ENCODE data around the gene ZNF335. TPM values are rescaled to one million over a fixed set of nuclear protein-coding genes. Genes with fewer than 3 reads are reported as not detected.

Gene ZNF335
- total and polyA plus RNA-seq, 2 donors (not counting 3 experiments of a cell fraction or from before 2014, with no cell fraction given), result 17.3 to 22.8 TPM

GRCh38 chr20:46004187-46004586 lies 32.2 kb upstream of the ZNF335 start:
- TF ChIP-seq JUN (IDR thresholded peaks at IDR 0.05; ENCODE audit: borderline replicate concordance, insufficient read depth, insufficient read length, low read depth) (no peak), MYC (IDR thresholded peaks at IDR 0.05; ENCODE audit: low read depth, low read length) (no peak), FOS (IDR thresholded peaks at IDR 0.05; ENCODE audit: borderline replicate concordance, insufficient read depth, low read length) (no peak), POLR2A (IDR thresholded peaks at IDR 0.05; ENCODE audit: low read depth, low read length) (no peak), MAX (IDR thresholded peaks at IDR 0.05; ENCODE audit: insufficient read depth, insufficient read length) (no peak), POLR2AphosphoS5 (IDR thresholded peaks at IDR 0.05; ENCODE audit: insufficient read depth, low read depth, low read length) (no peak), EZH2 (IDR thresholded peaks at IDR 0.05; ENCODE audit: borderline replicate concordance, low read depth, low read length, severe bottlenecking) (no peak), CTCF (IDR thresholded peaks at IDR 0.05; ENCODE audit: extremely low read depth in 1 of 2, insufficient read depth in 1 of 2, low read depth in 1 of 2, low read length in 2 of 2) (no peak), GATA2 (IDR thresholded peaks at IDR 0.05; ENCODE audit: insufficient read depth, insufficient read length, low read depth, low read length) (no peak)
- no TSS peak for BruUV-seq (replicated peaks)
- FAIRE-seq, result no peak
- peaks cover 4% of the 10 kb centered on the region for H3K4me1 ChIP-seq (ENCODE audit: control insufficient read depth, extremely low read depth, insufficient read depth, low read length)
- DNase-seq (ENCODE audit: low read depth, low spot score), result no peak
- H3K4me3 ChIP-seq (replicated peaks in 1 of 3; ENCODE audit: insufficient read depth in 1 of 3, low read depth in 1 of 3, low read length in 3 of 3), result no peak overlapping the region
- ChIA-PET POLR2A (no interaction called here), CTCF (interaction anchor here (2.2 to 2.4 kb wide), 2 partner anchors 10 to 17 kb away, joined by 9 to 11 read pairs; no protein-coding TSS in a partner anchor)
- H3K27me3 ChIP-seq (ENCODE audit: control insufficient read depth in 2 of 2, insufficient read depth in 2 of 2, low read length in 2 of 2), result peaks cover 23 to 30% of the 10 kb centered on the region in 2 experiments
- H3K9me3 ChIP-seq (replicated peaks; ENCODE audit: control insufficient read depth, insufficient read depth, low read length), result no peaks in the 10 kb centered on the region
- H3K4me2 ChIP-seq (ENCODE audit: insufficient read depth, low read length), result no peak overlapping the region
- no peak overlapping the region for H2AFZ ChIP-seq (ENCODE audit: low read depth, low read length)
- H3K36me3 ChIP-seq (ENCODE audit: control insufficient read depth in 2 of 2, extremely low read depth in 1 of 2, insufficient read depth in 2 of 2, low read length in 2 of 2), result no peaks in the 10 kb centered on the region
- dilution Hi-C loops (cut with MboI; ENCODE audit: extremely low pct_ligation_motif_present, low sequenced_read_pairs), result no loop called here
- no peaks in the 10 kb centered on the region for H3K79me2 ChIP-seq (ENCODE audit: control insufficient read depth, insufficient read depth, low read length)
- H4K20me1 ChIP-seq (replicated peaks; ENCODE audit: control insufficient read depth, extremely low read depth, insufficient read depth, low read length), result no peaks in the 10 kb centered on the region
- no peak overlapping the region for H3K27ac ChIP-seq (ENCODE audit: insufficient read depth, low read depth, low read length)
- intact Hi-C loops (cut with micrococcal nuclease), result no loop called here
- no peaks in the 10 kb centered on the region for H3K9me1 ChIP-seq (replicated peaks; ENCODE audit: control insufficient read depth, extremely low read depth, insufficient read depth, low read length)
- no peak overlapping the region for H3K9ac ChIP-seq (replicated peaks; ENCODE audit: extremely low read depth, insufficient read depth, low read length)
